ENCODE measurements around the gene PFDN4. TPM values are rescaled to one million over a fixed set of nuclear protein-coding genes. Genes with fewer than 3 reads are reported as not detected.
"Not testable (repeated sequence)": the region's sequence is repeated elsewhere in the genome, so short reads cannot be mapped to it uniquely, and the experiment has no call there.

The PFDN4 gene
- total RNA-seq, 1 experiment from 2014 or later, result 90.1 TPM

GRCh38 chr20:54223751-54224150 is 15.9 kb downstream of the PFDN4 start:
- Mint-ChIP-seq H3K4me1 (peaks cover 34% of the 10 kb centered on the region), H3K4me3 (no peak overlapping the region), H3K27ac (no peak overlapping the region), H3K36me3 (no peaks in the 10 kb centered on the region), H3K9me3 (peaks cover 3% of the 10 kb centered on the region; the same call in 1 of the 2 replicates), H3K27me3 (ENCODE audit: low read depth) (no peaks in the 10 kb centered on the region)
- TF ChIP-seq TEAD1 (CRISPR knock-in tag; IDR thresholded peaks at IDR 0.05) (no peak), ATF2 (CRISPR knock-in tag; IDR thresholded peaks at IDR 0.05; ENCODE audit: borderline replicate concordance, low read depth) (no peak), IRF1 (CRISPR knock-in tag; IDR thresholded peaks at IDR 0.05) (no peak), GABPB1 (CRISPR knock-in tag; IDR thresholded peaks at IDR 0.05) (no peak), SMAD3 (CRISPR knock-in tag; IDR thresholded peaks at IDR 0.05; ENCODE audit: borderline replicate concordance) (no peak), USF1 (CRISPR knock-in tag; IDR thresholded peaks at IDR 0.05) (no peak), TEAD4 (CRISPR knock-in tag; IDR thresholded peaks at IDR 0.05) (no peak), ZNF423 (CRISPR knock-in tag; IDR thresholded peaks at IDR 0.05) (no peak), TCF7 (CRISPR knock-in tag; IDR thresholded peaks at IDR 0.05; ENCODE audit: low read depth) (no peak), JAZF1 (CRISPR knock-in tag; IDR thresholded peaks at IDR 0.05) (no peak), NR2C2 (CRISPR knock-in tag; IDR thresholded peaks at IDR 0.05) (no peak), CREB1 (CRISPR knock-in tag; IDR thresholded peaks at IDR 0.05) (no peak), RORB (CRISPR knock-in tag; IDR thresholded peaks at IDR 0.05) (no peak)
- ChIA-PET CTCF (no interaction called here), POLR2A (no interaction called here)
- ATAC-seq, result no peak
- no peak for DNase-seq (ENCODE audit: low spot score)

GRCh38 chr20:54224642-54225041 is 16.8 kb downstream of the PFDN4 start:
- H3K4me3 Mint-ChIP-seq; DNase-seq (ENCODE audit: low spot score); H3K36me3 Mint-ChIP-seq; CTCF ChIA-PET; H3K27me3 Mint-ChIP-seq (ENCODE audit: low read depth); ATAC-seq; POLR2A ChIA-PET; H3K27ac Mint-ChIP-seq; H3K9me3 Mint-ChIP-seq: not testable (repeated sequence)
- peaks cover 34% of the 10 kb centered on the region for H3K4me1 Mint-ChIP-seq

GRCh38 chr20:54227241-54227640 is 19.4 kb downstream of the PFDN4 start:
- H3K4me1 Mint-ChIP-seq, result peaks cover 15% of the 10 kb centered on the region
- no peak overlapping the region for H3K4me3 Mint-ChIP-seq
- H3K36me3 Mint-ChIP-seq, result no peaks in the 10 kb centered on the region
- POLR2A ChIA-PET, result no interaction called here
- no peak for DNase-seq (ENCODE audit: low spot score)
- H3K9me3 Mint-ChIP-seq, result peaks cover 3% of the 10 kb centered on the region; the same call in 1 of the 2 replicates
- no peak overlapping the region for H3K27ac Mint-ChIP-seq
- ATAC-seq, result no peak
- CTCF ChIA-PET, result no interaction called here
- H3K27me3 Mint-ChIP-seq (ENCODE audit: low read depth), result no peaks in the 10 kb centered on the region
- TF ChIP-seq MXD4 (CRISPR knock-in tag; IDR thresholded peaks at IDR 0.05; ENCODE audit: borderline replicate concordance), result no peak
- no peak for TF ChIP-seq RORB (CRISPR knock-in tag; IDR thresholded peaks at IDR 0.05)
- no peak for TF ChIP-seq ZMAT4 (CRISPR knock-in tag; IDR thresholded peaks at IDR 0.05)
- no peak for TF ChIP-seq GRHL2 (CRISPR knock-in tag; IDR thresholded peaks at IDR 0.05; ENCODE audit: insufficient replicate concordance, severe bottlenecking)
- no peak for TF ChIP-seq MAX (CRISPR knock-in tag; IDR thresholded peaks at IDR 0.05)
- no peak for TF ChIP-seq SP1 (CRISPR knock-in tag; conservative IDR thresholded peaks at IDR 0.05)
- TF ChIP-seq ZNF423 (CRISPR knock-in tag; IDR thresholded peaks at IDR 0.05), result no peak
- TF ChIP-seq FOXP1 (CRISPR knock-in tag; IDR thresholded peaks at IDR 0.05; ENCODE audit: borderline replicate concordance), result no peak
- TF ChIP-seq CREM (CRISPR knock-in tag; IDR thresholded peaks at IDR 0.05), result no peak
- no peak for TF ChIP-seq ATF3 (CRISPR knock-in tag; conservative IDR thresholded peaks at IDR 0.05)
- no peak for TF ChIP-seq OVOL2 (CRISPR knock-in tag; IDR thresholded peaks at IDR 0.05; ENCODE audit: borderline replicate concordance)
- TF ChIP-seq ZNF232 (CRISPR knock-in tag; IDR thresholded peaks at IDR 0.05), result no peak
- TF ChIP-seq STAT6 (CRISPR knock-in tag; conservative IDR thresholded peaks at IDR 0.05; ENCODE audit: low read depth), result no peak
- no peak for TF ChIP-seq ELF4 (CRISPR knock-in tag; IDR thresholded peaks at IDR 0.05; ENCODE audit: low read depth)
- no peak for TF ChIP-seq SMAD4 (CRISPR knock-in tag; IDR thresholded peaks at IDR 0.05)
- no peak for TF ChIP-seq SOX15 (CRISPR knock-in tag; IDR thresholded peaks at IDR 0.05)

All from WTC11 (cell line).